Stimulated activated CD4-positive, alpha-beta T cell treated with anti-CD3 and anti-CD28 coated beads, TNF-alpha, amount 100 ng/mL, for 24 hours (primary cell): ENCODE measurements around the gene TNFSF4.
"Not testable (repeated sequence)": the region's sequence is repeated elsewhere in the genome, so short reads cannot be mapped to it uniquely, and the experiment has no call there.

Experiments
- DNase-seq, 3 experiments: peaks; one replicate each; pipeline ENCODE4 v3.0.0-alpha.2; 2020; ENCODE audit warnings: low read depth in 3 of 3

TNFSF4 gene

DNA sequence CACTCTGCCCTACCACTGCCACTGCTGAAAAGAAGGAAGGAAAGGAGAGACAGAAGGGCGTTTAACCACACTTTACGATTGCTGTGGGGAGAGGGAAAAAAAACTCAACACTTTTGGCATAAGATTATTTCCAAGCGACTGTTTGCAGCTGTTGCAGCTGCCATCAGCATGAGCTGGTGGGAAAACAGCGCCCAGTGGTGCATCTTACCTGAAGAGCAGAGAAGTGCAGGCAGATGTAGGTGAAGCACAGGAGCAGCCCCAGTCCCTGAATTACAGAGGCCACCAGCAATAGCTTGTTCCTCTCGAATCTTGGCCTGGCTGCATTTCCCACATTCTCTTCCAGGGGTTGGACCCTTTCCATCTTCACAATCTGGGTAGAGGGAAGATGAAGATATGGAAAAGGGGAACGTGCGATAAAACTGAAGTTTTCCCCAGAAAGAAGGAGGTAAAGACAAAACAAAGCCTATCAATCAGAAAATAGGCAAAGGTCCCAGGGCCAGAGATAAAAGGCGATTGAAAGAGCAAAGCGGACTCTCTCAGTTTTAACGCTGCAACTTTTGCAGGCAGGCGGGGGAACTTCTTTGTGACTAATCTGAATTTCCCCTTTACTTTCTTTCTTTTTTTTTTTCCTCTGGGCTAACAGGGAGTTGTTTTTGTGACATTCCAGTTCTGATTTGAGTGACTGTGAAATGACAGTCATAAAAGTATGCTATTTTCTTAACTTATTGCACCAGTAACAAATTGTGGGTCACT, at the start of gene TNFSF4:
TSS of gene TNFSF4 (minus strand) at position 516 of the 753 bp plus-strand sequence. CDS start at position 361, 155 bp downstream.
- DNase-seq: peak in 1 of 3 experiments; percentile 30

DNA sequence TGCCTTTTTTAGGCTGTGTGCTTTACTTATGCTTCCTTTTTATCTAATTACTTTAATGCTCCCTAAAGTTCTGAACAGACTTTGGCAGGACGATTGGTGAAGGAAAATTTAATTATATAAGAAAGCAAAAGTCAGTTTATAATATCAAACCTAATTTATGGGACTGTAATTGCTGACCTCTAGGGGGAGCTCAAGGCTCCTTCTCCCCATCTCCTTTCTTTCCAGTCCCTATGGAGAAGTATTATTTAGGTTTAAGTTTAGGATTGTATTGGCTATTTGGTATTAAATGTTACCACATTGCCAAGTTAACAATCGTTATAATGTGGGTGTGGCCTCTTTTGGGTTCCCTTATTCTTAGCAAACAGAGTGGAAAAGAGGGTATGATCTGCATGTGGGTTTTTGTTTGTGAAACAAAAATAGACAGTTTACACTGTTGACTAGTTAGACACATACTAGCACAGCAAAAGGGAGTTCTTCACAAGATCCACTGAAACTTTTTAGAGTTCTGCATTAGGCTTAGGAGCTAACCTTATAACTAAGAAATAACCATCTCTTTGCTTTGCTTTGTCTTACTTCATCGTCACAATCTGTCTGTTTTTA, 48.2 kb upstream of the TNFSF4 start:
- DNase-seq: no peak

GRCh38 chr1:173253046-173253445, 45.9 kb upstream of the TNFSF4 start:
- no peak for DNase-seq

DNA sequence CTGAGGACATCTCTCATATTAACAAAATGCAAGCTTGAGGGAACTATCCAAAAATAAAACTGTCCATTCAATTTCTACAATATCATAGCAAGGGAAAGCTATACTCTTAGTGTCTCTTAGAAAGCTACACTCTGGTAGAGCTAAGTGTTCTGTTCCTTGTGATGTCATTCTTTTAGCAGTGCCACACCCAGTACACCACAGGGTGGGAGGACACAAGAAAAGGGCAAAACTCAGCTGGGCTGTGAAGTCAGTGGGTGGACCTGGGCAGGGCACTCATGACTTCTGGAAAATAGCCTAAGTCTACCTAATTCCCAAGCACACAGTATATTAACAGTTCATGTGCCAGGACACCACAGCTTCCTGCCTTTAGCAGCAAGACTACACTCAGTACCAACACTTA, 42.2 kb upstream of the TNFSF4 start:
- no peak for DNase-seq

DNA sequence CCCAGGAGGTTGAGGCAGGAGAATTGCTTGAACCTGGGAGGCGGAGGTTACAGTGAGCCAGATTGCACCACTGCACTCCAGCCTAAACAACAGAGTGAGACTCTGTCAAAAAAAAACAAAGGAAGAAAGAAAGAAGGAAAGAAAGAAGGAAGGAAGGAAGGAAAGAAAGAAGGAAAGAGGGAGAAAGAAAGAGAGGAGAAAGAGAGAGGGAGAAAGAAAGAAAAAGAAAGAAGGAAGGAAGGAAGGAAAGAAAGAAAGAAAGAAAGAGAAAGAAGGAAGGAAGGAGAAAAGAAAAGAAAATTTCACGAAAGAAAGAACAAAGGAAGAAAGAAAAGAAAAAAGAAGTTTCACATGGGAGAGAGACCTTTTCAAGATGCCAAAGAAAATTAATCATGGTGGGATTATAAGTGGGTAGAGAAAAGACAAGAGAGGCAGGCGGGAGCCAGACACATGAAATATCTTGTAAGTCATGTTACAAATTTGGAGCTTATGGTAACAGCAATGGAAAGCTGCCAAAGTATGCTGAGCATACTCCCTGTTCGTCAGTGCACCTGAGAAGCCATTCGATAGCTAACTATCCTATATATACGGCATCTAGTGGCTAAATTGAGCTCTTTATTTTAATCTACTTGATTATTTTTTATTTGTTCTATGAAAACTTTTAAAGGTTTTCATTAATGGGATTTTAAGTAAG, 41.3 kb upstream of the TNFSF4 start:
- no peak for DNase-seq

- no peak for DNase-seq
These were observed 38.8 kb upstream of the TNFSF4 start for GRCh38 chr1:173245892-173246291.

DNA sequence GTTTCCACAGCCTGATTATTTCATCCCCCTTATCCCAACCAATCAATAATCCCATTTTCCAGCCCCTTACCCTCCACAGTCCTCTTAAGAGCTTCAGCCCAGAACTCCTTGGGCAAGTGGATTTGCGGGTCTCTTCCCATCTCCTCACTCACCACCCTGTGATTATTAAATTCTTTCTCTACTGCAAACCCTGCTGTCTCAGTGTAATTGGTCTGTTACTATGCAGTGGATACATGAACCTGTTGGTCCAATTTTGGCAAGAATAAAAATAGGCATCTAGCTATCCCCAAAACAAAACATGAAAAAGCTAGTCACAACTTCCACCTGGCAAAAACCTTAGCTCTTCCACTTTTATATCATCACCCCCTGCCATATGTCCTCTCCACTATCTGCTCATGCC, 36.2 kb upstream of the TNFSF4 start:
- no peak for DNase-seq

- DNase-seq: no peak
These were observed 34.6 kb upstream of the TNFSF4 start for GRCh38 chr1:173241528-173242347.

DNA sequence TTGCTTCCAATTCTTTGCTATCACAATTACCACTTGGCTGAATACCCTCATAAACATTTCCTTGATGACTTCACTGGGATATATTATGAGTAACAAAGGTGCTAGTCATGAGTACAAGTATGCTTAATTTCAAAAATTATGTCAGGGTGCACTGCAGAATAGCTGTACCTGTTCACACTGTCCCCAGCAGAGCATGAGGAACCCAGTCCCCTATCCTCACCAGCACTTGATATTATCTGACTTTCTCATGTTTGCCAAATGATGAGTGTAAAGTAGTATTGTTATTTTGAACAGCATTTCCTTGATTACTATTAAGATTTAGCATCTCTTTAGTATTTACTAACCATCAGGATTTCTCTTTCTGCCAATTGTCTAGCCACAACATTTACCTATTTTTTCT, 33.5 kb upstream of the TNFSF4 start:
- no peak for DNase-seq

GRCh38 chr1:173239058-173239457, 31.9 kb upstream of the TNFSF4 start:
- DNase-seq: no peak

DNA sequence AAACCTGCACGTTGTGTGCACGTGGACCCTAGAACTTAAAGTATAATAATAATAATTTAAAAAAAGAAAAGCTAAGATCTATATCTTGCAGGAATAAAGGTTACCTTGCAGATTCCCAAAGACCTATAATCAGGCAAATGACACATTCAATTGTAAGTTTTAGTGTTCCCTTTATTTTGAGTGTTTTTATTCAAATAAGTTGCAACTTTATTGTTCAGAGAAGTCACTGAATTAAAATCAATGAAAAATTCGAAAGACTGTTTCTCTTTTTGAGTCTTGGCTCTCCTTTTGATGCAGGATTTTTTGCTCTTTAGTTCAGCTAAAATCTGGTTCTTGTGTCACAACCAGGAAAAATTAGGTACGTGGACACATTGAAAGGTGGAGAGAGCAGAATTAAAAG, 27.8 kb upstream of the TNFSF4 start:
- no peak for DNase-seq

- not testable (repeated sequence) for DNase-seq
These were observed 27.3 kb upstream of the TNFSF4 start for GRCh38 chr1:173234434-173234833.

- DNase-seq: not testable (repeated sequence)
These were observed 21.9 kb upstream of the TNFSF4 start for GRCh38 chr1:173229031-173229430.

GRCh38 chr1:173224949-173225348, 17.8 kb upstream of the TNFSF4 start:
- no peak for DNase-seq

GRCh38 chr1:173224280-173224892, 17.3 kb upstream of the TNFSF4 start:
- no peak for DNase-seq

DNA sequence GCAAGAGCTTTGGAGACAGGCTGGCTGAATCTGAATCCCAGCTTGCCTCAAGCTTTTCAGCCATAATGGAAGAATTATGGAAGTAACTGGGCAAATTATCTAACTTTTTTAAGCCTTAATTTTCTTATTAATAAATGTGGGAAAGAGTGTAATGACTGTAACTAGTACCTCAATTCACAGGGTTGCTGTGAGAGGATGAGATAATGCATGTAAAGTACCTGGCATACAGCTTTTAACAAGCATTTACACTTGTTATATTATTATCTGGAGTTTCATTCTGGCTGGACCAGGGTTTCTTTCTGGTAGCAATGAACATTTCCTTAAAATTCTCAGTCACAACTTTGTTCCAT, 15.9 kb upstream of the TNFSF4 start:
- DNase-seq: no peak

DNA sequence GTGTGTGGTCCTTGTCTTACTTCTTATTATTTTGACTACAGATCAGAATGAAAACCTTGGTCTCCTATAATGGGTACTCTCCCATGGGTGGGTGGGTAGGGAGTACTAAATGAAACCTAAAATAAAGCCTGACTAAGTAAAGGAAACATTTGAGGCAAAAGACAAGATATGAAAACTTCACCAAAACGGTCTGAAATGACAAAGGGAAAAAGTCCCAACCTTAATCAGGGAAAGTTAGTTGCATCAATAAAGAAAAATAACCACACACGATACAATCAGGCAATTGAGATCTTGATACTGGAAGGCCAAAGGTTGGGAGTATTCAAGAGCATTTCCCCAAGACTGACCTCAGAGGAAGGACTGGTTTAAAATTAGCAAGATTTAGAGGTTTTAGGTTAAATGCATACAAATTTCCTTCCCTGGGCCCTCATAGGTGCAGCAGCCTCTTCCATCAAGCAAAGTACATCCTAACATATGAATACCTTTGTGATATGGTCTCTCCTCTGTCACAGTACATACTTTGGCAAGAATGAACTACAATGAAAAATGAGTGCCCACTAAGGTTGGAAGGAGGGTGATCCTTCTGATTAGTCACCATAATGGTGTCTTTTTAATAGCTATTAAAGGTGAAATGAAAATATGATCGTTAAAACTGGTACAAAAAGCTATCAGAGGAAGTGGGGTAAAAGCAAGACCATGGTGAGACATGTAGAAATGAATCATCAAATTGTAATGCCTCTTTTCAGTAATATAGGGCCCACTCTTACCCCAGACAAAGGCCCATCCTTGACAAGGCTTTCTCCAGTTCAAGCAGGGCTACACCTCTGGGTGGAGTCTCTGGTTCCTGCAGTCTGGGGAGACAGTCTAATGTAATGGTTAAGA, 15.3 kb upstream of the TNFSF4 start:
- DNase-seq: no peak

DNA sequence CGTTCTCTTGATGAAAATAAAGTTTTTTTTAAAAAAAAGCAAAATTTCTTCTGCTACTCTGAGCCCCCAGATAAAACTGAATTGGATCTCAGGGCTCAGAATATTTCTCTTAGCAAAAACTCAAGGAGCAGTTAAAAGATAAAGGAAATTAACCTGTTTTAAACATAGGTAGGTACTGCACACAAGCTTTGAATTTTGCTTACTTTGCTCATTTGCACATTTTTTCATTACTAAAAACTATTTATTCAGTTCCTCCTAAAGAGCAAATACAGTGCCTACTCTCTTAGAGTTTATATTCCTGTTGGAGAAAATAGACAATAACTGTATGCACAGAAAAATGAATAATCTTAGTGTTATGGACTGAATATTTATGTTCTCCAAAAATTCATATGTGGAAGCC, 13.0 kb upstream of the TNFSF4 start:
- no peak for DNase-seq

DNA sequence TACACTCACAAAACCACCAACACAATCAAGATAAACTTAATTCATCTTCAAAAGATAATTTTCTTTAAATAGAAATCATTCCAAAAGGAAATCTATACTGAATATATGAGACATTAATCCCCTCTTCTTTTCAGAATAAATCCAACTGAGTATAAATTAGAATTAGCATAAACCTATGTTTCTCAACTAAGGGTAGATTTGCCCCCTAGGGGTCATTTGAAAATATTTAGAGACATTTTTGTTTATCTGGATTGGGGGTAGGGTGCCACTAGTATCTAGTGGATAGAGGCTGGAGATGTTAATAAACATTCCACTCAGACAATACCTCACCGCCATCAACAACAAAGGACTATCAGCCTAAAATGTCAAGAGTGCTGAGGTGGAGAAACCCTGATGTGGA, 6.5 kb upstream of the TNFSF4 start:
- DNase-seq: no peak

- DNase-seq: no peak
These were observed 5.9 kb upstream of the TNFSF4 start for GRCh38 chr1:173212952-173213491.
